Neural progenitor cell (in vitro differentiated cells): ENCODE results near the gene C1RL. TPM values are rescaled to one million over a fixed set of nuclear protein-coding genes. Genes with fewer than 3 reads are reported as not detected.

ENCODE experiments used
- DNase-seq: peaks from one replicate; pipeline ENCODE4 v3.0.0-alpha.2; 2016; ENCODE audit warnings: low spot score
- H2AFZ ChIP-seq: fragments of 200-600 bp; sonication (generic); replicated peaks from 2 replicates; pipeline ENCODE4 v1.6.1; 2016; ENCODE audit warnings: antibody characterized with exemption
- H3F3A ChIP-seq: fragments of 200-600 bp; sonication (generic); 2 replicates; pipeline ENCODE4 v1.6.1; 2016; ENCODE audit warnings: antibody characterized with exemption, low read depth
- H3K27ac ChIP-seq: fragments of 200-600 bp; sonication (generic); 2 replicates; pipeline ENCODE4 v1.5.1; 2016; ENCODE audit warnings: mild to moderate bottlenecking
- H3K27me3 ChIP-seq: fragments of 200-600 bp; sonication (generic); 2 replicates; pipeline ENCODE4 v1.6.1; 2016; ENCODE audit warnings: mild to moderate bottlenecking, moderate library complexity
- H3K36me3 ChIP-seq: fragments of 200-600 bp; sonication (generic); 2 replicates; pipeline ENCODE4 v1.5.1; 2016
- H3K4me1 ChIP-seq: fragments of 200-600 bp; sonication (generic); 2 replicates; pipeline ENCODE4 v1.6.1; 2016; ENCODE audit warnings: mixed run types
- H3K4me2 ChIP-seq: fragments of 200-600 bp; sonication (generic); 2 replicates; pipeline ENCODE4 v1.6.1; 2016
- H3K4me3 ChIP-seq: fragments of 200-600 bp; sonication (generic); 2 replicates; pipeline ENCODE4 v1.5.1; 2016
- H3K79me2 ChIP-seq: fragments of 200-600 bp; sonication (generic); 2 replicates; pipeline ENCODE4 v1.6.1; 2016; ENCODE audit warnings: low read depth
- H3K9ac ChIP-seq: fragments of 200-600 bp; sonication (generic); 2 replicates; pipeline ENCODE4 v1.6.1; 2016
- H3K9me3 ChIP-seq: fragments of 200-600 bp; sonication (generic); 2 replicates; pipeline ENCODE4 v1.5.1; 2016; ENCODE audit warnings: low read depth
- H4K20me1 ChIP-seq: fragments of 200-600 bp; sonication (generic); 2 replicates; pipeline ENCODE4 v1.6.1; 2016; ENCODE audit warnings: low read depth
- H3K27ac Mint-ChIP-seq: 3 replicates; pipeline ENCODE4 v1.8.0; 2021; ENCODE audit warnings: mixed read lengths
- H3K27me3 Mint-ChIP-seq: 2 replicates; pipeline ENCODE4 v1.8.0; 2022; ENCODE audit warnings: low read depth, mild to moderate bottlenecking, inconsistent platforms, moderate library complexity, mixed read lengths; ENCODE audit not compliant: insufficient read depth
- H3K36me3 Mint-ChIP-seq: 3 replicates; pipeline ENCODE4 v1.8.0; 2021; ENCODE audit warnings: mixed read lengths
- H3K4me1 Mint-ChIP-seq: 3 replicates; pipeline ENCODE4 v1.8.0; 2021; ENCODE audit warnings: mixed read lengths
- H3K4me3 Mint-ChIP-seq: 3 replicates; pipeline ENCODE4 v1.8.0; 2021; ENCODE audit warnings: mild to moderate bottlenecking, moderate library complexity, mixed read lengths
- H3K9me3 Mint-ChIP-seq: 3 replicates; pipeline ENCODE4 v1.8.0; 2020; ENCODE audit warnings: mixed read lengths
- EZH2 ChIP-seq: fragments of 200-600 bp; sonication (generic); IDR thresholded peaks from 2 replicates; pipeline ENCODE4 v1.6.1; 2017; ENCODE audit warnings: antibody characterized with exemption, mild to moderate bottlenecking, moderate library complexity
- EZH2phosphoT487 ChIP-seq: fragments of 200-600 bp; sonication (generic); IDR thresholded peaks from 2 replicates; pipeline ENCODE4 v1.6.1; 2017; ENCODE audit warnings: antibody characterized with exemption
- total RNA-seq: library from RNA; depleted of rRNA; stranded (reverse); fragments of >200 nt; gene quantifications from 2 replicates; pipeline ENCODE4 v1.2.3, GENCODE V29; 2015; ENCODE audit warnings: low replicate concordance
- TF ChIP-seq, protein P1 (sequence below): fragments of 200-600 bp; sonication (generic); IDR thresholded peaks from 2 replicates; pipeline ENCODE4 v1.5.1; 2017; ENCODE audit warnings: antibody characterized with exemption, mild to moderate bottlenecking

The C1RL gene
- total RNA-seq, 1 donor from 2014 or later: 32.2 TPM

- H3F3A ChIP-seq: no peaks in the 10 kb centered on the region
- no peak overlapping the region for H2AFZ ChIP-seq
- Mint-ChIP-seq H3K4me1 (no peaks in the 10 kb centered on the region), H3K4me3 (no peak overlapping the region), H3K27ac (no peak overlapping the region), H3K9me3 (no peaks in the 10 kb centered on the region), H3K36me3 (peaks cover 20% of the 10 kb centered on the region), H3K27me3 (no peaks in the 10 kb centered on the region)
- H3K79me2 ChIP-seq: no peaks in the 10 kb centered on the region
- no peak for DNase-seq
- no peaks in the 10 kb centered on the region for H3K9me3 ChIP-seq
- no peak overlapping the region for H3K9ac ChIP-seq
- no peak for TF ChIP-seq EZH2
- TF ChIP-seq, protein P1, sequence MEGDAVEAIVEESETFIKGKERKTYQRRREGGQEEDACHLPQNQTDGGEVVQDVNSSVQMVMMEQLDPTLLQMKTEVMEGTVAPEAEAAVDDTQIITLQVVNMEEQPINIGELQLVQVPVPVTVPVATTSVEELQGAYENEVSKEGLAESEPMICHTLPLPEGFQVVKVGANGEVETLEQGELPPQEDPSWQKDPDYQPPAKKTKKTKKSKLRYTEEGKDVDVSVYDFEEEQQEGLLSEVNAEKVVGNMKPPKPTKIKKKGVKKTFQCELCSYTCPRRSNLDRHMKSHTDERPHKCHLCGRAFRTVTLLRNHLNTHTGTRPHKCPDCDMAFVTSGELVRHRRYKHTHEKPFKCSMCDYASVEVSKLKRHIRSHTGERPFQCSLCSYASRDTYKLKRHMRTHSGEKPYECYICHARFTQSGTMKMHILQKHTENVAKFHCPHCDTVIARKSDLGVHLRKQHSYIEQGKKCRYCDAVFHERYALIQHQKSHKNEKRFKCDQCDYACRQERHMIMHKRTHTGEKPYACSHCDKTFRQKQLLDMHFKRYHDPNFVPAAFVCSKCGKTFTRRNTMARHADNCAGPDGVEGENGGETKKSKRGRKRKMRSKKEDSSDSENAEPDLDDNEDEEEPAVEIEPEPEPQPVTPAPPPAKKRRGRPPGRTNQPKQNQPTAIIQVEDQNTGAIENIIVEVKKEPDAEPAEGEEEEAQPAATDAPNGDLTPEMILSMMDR: no peak
- no peak for TF ChIP-seq EZH2phosphoT487
- H3K4me3 ChIP-seq: no peak overlapping the region
- H4K20me1 ChIP-seq: no peaks in the 10 kb centered on the region
- no peak overlapping the region for H3K27ac ChIP-seq
- H3K4me2 ChIP-seq: no peak overlapping the region
- H3K36me3 ChIP-seq: no peaks in the 10 kb centered on the region
- H3K4me1 ChIP-seq: no peaks in the 10 kb centered on the region
- H3K27me3 ChIP-seq: no peaks in the 10 kb centered on the region
These were observed 41.3 kb upstream of the C1RL start for GRCh38 chr12:7150356-7150755.

DNA sequence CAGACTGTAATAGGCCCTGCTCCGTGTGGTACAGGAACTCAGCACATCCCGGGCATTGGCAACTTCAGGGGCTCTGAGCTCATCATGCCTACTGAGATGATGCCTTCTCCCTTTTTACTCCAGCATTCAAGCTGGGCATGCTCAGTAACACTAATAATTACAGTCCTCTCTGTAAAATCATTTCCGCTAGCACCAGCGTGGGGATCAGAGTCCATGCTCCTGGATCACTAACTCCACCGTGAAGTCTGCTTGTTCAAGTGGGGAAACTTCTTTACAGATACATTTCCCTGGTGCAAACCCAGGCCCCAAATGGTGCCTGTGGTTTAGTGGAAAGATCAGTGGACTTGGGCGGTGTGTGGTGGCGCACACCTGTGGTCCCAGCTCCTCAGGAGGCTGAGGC is 37.9 kb upstream of the C1RL start:
- H3K4me3 Mint-ChIP-seq: no peak overlapping the region
- no peaks in the 10 kb centered on the region for H3K36me3 ChIP-seq

GRCh38 chr12:7146228-7146627 is 37.2 kb upstream of the C1RL start:
- H3K4me2 ChIP-seq: no peak overlapping the region
- H3K36me3 Mint-ChIP-seq: peaks cover 24% of the 10 kb centered on the region

More for the DNA sequence above, 37.9 kb upstream of the C1RL start:
- no peak for DNase-seq
- no peaks in the 10 kb centered on the region for H4K20me1 ChIP-seq
- H3K4me1 ChIP-seq: no peaks in the 10 kb centered on the region
- Mint-ChIP-seq H3K36me3 (peaks cover 20% of the 10 kb centered on the region), H3K4me1 (no peaks in the 10 kb centered on the region), H3K9me3 (no peaks in the 10 kb centered on the region), H3K27ac (no peak overlapping the region), H3K27me3 (peaks cover 2% of the 10 kb centered on the region)
- TF ChIP-seq EZH2 (no peak), EZH2phosphoT487 (no peak)
- TF ChIP-seq, protein P1: no peak
- no peaks in the 10 kb centered on the region for H3K27me3 ChIP-seq
- H3K79me2 ChIP-seq: no peaks in the 10 kb centered on the region
- H3K9me3 ChIP-seq: no peaks in the 10 kb centered on the region
- no peak overlapping the region for H3K4me3 ChIP-seq
- no peak overlapping the region for H3K4me2 ChIP-seq
- H3K9ac ChIP-seq: no peak overlapping the region
- H3K27ac ChIP-seq: no peak overlapping the region
- H2AFZ ChIP-seq: no peak overlapping the region
- H3F3A ChIP-seq: no peaks in the 10 kb centered on the region

More at GRCh38 chr12:7146228-7146627, 37.2 kb upstream of the C1RL start:
- Mint-ChIP-seq H3K4me3 (no peak overlapping the region), H3K4me1 (no peaks in the 10 kb centered on the region), H3K9me3 (no peaks in the 10 kb centered on the region), H3K27me3 (peaks cover 2% of the 10 kb centered on the region), H3K27ac (no peak overlapping the region)
- H3F3A ChIP-seq: no peaks in the 10 kb centered on the region
- H3K27ac ChIP-seq: no peak overlapping the region
- no peaks in the 10 kb centered on the region for H3K79me2 ChIP-seq
- H3K9me3 ChIP-seq: no peaks in the 10 kb centered on the region
- TF ChIP-seq, protein P1: no peak
- no peak for TF ChIP-seq EZH2phosphoT487
- no peak for TF ChIP-seq EZH2
- H3K4me1 ChIP-seq: no peaks in the 10 kb centered on the region
- no peak for DNase-seq
- H3K36me3 ChIP-seq: no peaks in the 10 kb centered on the region
- H2AFZ ChIP-seq: no peak overlapping the region
- no peaks in the 10 kb centered on the region for H4K20me1 ChIP-seq
- H3K27me3 ChIP-seq: no peaks in the 10 kb centered on the region
- no peak overlapping the region for H3K4me3 ChIP-seq
- no peak overlapping the region for H3K9ac ChIP-seq
